Smooth muscle cell of the brain vasculature (primary cell): ENCODE data around the gene B4GAT1.
A peak's percentile ranks its signal among the peaks of the same experiment; 100 is the strongest.

Experiments used
- DNase-seq: peaks from one replicate; pipeline ENCODE4 v3.0.0-alpha.2; 2012; ENCODE audit warnings: low read depth, low spot score

Gene B4GAT1

DNA sequence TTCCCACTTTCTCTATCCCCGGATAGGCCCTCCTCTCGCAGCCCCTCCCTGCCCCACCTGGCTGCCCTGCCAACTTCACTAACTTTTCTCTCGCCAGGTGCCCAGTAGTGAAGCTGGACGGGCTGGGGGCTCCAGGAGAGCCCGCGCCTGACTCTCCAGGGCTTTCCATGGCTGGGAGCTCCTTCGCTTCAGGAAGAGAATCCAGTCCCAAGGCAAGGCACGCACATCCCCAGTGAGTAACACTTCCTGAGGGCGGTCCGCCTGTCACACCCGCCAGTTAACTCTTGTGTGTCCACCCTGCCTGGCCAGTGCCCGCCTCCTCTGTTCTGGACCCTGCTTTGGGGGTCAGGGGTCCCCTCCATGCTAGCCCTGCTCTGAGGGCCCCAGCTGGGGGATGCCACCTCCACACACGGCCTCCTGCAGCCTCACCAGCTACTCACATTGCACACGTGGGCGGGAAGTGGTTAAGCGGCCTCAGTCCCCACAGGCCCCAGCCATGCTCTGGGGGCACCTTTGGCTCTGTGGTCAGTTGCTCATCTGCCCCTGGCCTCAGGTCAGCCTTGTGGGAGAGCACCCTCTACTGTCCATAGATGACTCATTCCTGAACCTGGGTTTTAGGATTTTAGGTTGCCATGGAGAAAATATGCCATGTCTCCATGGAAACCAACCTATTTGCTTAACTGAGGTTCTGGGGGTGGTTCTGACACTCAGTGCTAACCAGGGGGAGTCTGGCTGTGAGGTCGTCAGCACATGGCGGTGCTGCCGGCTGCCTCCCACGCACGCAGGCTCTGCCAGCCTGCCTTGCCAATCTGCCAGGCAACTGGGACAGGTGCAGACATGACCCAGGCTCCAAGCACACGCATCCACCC is 11.0 kb downstream of the B4GAT1 start, which contains the start of gene RIN1:
Gene RIN1 (minus strand): TSS at position 201 of the 869 bp plus-strand sequence. CDS start 32 bp downstream, at position 169.
- peak; percentile 97 for DNase-seq

DNA sequence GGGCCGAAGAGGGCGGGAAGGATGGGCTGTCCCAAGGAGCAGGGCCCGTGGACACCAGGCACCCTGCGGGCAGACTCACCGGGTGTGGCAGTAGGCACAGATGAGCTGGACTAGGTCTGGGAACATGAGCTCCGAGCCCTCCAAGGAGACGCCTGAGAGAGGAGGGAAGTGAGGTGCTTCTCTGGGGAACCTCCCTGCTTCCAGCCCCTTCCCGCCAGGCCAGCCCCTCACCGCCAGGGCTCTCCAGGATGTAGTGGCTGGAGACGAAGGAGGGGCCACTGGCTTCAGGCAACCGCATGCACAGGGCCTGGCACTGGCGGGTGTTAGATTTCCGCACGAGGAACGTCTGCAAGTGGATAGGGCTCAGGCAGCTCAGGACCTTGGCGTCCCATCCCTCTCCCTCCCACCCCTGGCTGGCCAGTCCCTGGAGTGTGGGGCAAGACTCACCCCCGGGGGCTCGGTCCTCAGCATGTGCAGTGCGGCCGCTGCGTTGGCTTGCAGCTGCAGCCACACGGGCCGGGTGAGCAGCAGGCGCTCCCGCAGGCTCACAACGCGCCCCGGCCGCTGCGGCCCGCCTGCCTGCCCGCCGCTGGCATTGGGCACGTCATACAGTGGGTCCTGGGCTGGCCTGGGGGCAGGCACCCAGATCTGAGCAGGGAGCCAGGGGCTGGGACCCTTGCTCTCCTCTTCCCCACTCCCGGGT is 11.7 kb downstream of the B4GAT1 start:
- no peak for DNase-seq

DNA sequence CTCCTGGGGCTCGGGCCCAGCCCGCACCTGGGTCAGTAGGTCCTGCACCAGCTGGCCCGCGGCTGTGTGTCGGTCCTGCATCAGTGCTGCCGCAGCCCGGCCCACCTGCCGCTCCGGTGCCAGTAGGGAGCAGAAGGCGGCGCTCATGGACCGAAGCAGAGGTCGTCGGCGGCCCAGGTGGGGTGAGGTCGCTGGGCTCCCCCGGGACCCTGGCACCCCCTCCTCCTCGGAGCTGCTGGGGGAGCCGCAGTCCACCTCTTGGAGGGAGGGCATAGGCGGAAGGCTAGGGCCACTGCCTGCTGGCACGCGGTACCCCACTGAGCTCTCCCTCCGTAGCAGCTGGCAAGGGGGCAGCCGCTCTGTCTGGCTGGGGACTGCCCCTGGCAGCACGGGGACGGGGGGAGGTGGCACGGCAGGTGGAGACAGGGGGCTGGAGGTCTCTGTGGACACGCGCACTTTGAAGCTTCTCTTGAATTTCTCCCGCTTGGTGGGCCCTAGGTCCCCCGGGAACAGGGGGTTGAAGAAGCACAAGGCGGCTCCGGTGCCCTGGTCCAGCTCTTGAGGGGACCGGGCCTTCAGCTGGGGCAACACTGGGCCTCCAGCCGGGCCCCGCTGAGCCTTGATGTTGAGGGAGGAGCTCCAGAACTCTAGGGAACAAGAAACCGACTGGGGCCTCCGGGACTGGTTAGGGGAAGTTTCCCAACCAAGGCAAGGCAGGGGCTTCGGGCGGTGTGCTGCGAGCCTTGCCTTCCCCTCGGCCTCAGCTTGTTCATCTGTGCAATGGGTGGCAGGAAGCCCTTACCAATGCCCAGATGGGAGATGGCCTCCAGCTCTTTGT is 12.6 kb downstream of the B4GAT1 start:
- no peak for DNase-seq

DNA sequence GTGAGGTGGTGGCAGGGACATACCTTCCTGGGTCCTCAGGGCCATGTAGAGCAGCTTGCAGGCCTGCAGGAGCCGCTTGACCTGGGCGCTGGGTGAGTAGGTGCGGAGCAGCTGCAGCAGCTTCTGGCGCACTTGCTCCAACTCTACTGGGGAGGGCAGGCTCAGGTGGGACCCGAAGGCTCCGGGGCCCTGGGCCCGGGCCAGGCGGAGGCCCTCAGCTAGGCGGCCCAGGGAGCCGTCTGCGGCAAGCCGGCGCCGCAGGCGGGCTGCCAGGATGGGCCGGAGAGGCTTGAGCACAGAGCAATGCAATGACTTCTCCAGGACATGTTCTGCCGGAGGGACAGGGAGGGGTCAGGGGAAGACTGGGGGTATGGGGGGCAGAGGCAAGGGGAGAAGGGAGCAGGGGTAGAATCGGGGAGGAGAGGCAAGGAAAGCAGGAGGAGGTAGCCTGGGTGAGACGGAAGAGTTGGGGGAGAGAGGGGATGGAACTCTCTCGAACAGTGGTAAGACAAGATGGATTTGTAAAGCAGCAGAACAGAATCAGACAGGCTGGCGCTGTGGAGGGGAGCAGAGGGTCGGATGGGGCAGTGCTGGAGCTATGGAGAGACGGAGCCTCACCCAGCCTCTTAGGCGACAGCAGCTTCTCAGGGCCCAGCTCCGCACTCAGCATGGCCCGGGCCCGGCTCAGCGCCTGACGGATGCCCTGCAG is 13.4 kb downstream of the B4GAT1 start:
- no peak for DNase-seq

DNA sequence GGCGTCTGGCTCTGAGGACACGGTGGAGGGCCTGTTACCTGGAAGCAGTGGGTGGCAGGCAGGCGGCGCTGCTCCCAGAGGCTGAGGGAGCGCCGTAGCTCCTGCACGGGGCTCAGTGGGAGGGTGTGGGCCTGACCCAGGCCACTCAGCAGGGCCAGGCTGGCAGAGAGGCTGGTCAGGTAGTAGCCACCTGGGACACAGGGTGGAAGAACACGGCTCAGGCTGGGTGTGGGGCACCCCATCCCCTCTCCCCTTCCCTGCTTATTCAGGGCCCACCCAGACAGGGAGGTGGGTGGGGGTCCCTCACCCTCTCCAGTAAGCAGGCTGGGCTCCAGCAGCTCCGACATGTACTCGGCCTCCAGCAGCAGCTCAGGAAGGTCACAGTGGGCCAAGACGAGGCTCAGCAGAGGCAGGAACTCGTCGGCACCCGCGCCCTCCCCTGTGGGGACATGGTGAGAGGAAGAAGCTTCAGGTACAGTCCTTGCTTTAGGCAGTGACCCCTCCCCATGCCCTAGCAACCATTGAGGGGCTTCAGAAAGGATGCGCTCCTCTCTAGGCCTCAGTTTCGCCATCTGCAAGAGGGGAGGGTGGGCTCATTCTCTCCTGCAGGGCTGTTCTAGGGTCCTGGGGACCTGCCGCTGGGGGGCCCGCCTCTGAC is 14.1 kb downstream of the B4GAT1 start:
- DNase-seq = no peak

DNA sequence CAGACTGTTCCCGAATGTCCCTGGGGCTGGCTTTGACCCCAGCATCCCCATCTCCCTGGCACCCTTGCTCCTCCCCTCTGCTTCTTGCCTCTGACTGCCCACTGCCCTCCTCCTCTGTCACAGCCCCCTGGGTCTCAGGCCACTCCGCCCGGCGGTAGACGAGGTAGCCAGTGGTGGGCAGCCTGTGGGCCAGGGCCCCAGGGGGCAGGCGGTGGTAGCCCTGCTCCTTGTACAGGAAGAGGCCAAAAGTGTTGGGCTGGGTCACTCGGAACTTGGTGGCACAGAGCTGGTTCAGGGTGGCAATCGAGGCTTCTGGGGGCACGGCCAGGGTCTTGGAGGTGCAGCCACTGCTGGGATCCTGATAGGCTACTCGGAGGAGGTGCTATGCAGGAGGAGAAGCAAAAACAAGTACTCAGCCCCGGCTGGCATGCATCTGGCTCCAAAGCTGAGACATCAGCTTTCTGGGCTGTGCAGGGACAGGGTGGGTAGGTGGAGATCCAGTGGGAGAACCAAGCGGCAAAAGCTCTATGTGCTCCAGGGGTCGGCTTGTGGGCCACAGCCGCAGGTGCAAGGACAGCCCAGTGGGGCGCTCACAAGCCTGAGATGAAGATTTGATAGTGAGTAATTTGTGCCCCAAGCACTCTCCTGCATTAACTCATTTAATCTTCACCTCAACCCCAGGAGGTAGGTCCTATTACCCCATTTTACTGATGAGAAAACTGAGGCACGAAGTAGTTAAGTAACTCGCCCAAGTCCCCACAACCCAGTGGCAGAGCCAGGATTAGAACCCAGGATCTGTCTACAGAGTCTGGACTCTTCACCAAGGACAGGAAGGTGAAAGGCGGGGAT is 14.8 kb downstream of the B4GAT1 start:
- no peak for DNase-seq

DNA sequence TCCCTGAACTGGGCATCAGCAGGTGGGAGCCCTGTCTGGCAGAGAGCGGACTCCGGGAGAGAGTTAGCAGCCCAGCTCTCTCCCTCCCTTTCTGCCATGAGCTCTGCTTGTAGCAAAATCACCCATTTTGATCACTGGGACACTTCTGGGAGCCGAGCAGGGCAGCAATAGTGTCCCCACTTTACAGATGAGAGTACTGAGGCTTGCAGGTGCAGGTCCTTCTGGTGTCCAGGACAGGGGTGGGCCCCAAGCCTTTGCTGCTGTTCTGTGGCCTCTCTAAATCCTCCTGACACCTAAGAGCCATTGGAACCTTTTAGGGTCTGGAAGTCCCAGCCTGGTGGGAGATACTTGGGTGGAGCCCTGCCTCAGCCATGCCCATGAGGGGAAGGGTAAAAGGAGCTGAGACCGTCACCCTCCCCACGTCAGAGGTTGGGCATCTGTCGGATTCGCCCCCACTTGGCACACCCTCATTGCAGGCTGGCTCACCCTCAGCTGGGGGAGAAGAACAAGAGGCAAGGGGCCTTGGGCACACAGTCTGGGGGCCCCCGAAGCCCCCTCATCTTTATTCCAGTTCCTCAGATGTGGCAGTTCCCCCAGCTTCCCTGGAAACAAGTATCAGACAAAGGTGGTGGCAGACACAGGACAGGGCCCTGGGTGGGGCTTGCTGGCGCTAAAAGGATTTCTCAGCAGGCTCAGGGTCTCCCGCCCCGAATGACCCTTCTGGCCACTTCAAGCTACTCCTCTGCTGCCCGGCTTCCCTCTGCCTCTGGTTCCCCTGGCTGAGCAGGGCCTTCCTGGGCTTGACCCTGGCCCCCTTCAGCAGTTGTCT is 15.7 kb downstream of the B4GAT1 start:
- DNase-seq = no peak

DNA sequence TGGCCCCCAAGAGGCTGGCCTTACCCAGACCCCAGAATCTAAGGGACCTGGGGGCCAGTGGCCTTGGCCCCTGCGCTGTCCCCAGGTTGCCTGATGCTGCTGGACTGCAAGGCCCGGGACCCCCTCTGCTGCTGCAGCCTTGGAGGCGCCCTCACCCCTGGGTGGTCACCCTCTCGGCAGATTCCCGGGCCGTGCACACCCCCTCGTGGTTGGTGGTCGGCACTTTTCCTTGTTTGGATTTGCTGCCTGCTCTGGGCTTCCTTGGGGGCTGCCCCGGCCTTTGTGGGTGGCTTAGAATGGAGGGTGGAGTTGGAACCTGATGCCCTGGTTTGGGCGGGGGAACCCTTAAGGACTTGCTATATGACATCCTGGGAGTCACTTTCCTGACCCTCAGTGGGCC is 16.5 kb downstream of the B4GAT1 start:
- no peak for DNase-seq

DNA sequence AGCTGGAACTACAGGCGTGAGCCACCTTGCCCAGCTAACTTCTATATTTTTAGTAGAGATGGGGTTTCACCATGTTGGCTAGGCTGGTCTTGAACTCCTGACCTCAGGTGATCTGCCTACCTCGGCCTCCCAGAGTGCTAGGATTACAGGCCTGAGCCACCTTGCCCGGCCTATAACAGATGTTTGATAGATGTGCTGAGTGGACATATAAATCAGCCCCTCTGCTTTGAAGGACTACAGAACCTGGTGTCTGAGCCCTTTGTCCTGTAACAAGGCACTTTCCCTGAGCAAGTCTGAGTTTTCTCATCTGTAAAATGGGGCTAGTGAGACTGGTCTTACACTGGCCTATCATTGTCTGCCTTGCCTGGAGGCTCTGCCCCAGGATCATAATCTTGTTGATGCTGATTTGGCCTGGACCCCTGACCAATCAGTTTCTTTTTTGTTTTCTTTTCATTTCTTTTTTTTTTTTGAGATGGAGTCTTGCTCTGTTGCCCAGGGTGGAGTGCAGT is 18.2 kb downstream of the B4GAT1 start:
- DNase-seq = no peak

DNA sequence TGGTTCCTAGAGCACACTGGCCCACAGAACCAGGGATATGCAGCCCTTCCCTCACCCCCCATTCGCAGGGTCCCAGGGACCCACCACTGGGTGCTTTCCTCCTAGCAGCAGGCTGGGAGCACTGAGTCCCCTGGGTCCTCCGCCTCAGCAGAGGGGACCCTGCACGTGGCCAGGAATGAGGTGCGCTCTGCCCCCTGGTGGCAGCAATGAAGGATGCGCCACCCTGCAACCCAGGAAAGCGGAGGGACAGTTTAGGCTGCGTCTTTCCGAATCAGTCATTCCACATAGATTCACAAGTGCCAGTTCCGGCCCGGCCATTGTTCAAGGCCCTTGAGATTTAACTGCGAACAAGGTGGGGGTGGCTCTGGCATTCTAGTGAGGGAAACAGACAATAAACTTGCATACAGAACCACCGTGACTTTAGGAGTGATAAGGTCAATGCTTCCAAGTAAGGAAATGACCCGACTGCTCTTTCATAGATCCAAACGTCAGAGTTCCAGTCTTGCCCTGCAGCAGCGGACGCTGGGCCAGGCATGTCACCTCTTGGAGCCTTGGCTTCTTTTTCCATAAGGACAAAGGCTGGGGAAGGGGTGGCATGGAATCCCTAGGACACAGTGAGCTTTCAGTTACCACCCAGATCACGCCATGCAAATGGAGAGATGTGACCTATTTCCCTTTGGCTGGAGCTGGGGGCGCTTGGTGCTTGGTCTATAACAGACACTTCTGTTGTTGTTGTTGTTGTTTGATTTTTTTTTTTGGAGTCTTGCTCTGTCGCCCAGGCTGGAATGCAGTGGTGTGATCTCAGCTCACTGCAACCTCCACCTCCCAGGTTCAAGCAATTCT is 18.9 kb downstream of the B4GAT1 start:
- no peak for DNase-seq

DNA sequence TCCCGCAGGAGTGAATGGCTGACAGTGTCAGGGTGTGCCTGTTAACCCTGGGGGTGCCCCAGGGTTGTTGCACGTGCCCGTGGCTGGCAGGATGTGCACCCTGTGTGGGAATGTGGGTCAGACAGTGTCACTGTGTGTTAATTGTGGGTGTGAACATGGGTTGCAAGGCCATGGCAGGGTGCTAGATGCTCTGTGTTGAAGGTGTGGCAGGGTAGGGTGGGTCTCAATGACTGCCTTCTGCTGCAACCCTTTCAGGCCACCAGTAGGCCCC is 19.5 kb downstream of the B4GAT1 start:
- DNase-seq = no peak

DNA sequence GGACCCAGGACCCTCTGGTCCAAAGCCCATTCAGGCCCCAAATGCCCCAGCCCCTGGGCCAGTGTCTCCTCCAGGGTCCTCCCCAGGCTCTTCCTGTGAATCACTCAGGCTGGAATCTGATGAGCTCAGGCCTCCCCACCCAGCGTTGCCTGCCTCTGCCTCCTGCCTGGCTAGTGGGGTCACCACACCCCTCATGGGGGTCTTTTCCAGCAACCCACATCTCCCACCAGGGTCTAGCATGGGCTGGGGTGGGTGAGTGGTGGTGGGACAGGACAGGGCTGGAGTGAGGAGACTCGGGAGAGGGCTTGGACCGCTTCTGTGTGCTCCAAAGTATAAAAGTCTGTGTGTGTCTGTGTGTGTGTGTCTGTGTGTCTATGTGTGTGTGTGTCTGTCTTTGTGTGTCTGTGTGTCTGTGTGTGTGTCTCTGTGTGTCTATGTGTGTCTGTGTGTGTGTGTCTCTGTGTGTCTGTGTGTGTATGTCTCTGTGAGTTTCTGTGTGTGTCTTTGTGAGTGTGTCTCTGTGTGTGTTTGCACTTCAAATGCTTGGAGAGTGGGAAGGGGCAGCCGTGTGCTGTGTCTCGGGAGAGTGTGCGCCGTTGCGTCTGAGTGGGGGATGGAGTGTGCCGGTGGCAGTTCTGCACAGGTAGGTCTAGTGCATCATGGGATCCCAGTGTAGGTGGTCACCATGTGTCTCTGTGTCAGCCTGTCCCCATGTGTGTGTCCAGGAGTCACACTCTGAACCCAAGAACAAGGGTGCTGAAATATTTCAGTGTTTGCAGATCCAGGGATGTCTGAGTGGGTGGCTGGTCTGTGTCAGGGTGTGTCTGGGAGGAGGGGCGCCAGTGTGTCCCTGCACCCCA is 20.0 kb downstream of the B4GAT1 start:
- DNase-seq = no peak

DNA sequence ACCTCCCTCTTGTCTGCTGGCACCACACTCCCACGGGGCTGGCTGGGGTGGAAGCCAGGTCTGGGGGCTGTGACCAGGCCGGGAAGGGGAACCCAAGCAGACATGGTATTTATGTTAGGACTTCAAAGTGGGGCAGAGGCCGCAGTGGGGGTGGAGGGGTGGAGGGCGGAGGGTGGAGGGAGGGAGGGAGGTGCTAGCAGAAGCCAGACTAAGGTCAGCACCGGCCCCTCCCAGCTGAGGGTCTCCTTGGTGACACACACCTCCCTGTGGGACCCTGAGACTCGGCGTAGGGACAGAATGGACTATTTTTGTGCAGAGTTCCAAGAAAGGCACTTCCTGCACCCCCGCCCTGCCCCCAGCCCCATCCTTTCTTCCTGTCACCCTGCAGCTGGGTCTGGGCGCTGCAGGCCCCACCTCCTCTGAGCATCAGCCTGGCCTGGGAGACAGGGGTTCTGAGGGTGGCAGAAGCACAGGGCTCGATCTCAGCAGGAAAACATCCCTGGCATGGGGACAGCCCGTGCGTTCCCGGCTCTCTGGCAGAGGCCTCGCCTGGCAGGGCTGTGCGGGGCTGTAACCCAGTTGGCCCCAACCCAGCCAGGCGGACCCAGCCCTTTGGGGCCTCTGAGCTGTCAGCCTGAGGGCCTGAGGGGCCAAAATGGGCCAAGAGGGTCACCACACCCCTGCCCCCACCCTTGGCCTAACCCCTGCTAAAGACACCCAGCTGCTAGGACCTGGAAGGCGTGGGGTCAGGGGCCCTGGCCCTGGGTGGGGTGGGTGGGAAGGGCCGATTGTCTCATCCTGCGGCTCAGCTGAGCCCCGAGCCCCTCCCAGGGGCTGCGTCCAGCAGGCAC is 20.9 kb downstream of the B4GAT1 start:
- DNase-seq = no peak

DNA sequence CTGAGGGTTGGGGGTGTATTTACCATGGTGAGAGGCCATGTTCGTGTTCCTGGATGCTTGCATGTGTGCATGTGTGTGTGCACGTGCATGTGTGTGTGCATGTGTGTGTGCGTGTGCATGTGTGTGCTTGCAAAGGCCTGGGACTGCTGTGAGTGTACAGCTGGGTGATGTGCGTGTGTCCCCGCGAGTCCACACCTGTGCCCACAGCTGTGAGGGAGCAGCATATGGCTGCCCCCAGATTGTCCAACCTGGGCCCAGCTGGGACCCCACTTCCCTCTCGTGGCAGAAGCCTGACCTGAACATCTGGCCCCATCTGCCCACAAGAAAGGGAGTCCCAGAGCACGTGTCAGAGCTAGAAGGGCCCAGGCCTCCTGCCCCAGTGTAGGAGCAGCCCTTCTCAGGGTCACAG is 22.2 kb downstream of the B4GAT1 start:
- no peak for DNase-seq

DNA sequence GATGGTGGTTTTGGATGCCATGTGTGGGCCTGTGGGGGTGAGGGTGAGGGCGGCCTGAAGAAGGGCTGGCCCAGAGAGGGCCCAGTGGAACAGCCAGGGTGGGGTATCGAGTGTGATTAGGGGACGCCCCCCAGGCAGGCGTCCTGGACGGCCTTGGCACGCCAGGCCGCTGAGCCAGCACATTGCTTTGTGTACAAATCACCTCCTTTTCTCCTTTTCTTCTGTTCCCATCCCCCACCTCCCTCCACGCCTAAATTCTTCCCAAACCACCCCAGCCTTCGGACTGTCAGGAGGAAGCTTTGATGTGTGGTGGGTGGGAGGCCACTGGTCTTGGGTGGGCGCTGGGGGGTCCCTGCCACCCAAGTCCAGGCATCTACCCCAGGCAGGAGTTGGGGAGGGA is 22.8 kb downstream of the B4GAT1 start:
- DNase-seq = no peak

DNA sequence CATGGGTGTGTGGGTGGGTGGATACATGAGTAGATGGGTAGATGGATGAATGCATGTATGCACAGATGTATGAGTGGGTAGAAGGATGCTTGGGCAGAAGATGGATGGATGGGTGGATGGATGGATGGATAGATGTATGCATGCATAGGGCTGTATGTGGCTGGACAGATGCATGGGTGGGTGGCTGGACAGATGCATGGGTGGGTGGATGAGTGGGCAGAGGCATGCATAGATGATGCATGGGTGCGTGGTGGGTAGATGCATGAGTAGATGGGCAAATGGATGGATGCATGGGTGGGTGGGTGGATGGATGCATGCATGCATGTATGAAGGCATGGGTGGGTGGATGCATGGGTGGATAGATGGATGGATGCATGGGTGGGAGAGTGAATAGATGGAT is 23.7 kb downstream of the B4GAT1 start:
- DNase-seq = no peak
